Coronary artery (tissue), 2 donors: Measurements from ENCODE around the gene LAT.

Source experiments
- DNase-seq: peaks from one replicate; pipeline ENCODE4 v3.0.0-alpha.2; 2017; ENCODE audit warnings: low spot score
- H3K27ac ChIP-seq, 2 donors: fragments of 200-600 bp; sonication (generic); one replicate each; pipeline ENCODE4 v1.5.1; 2016 to 2019
- H3K4me3 ChIP-seq: fragments of 200-600 bp; sonication (generic); 2 replicates; pipeline ENCODE4 v1.5.1; 2016; ENCODE audit warnings: mild to moderate bottlenecking, moderate library complexity
- CTCF ChIP-seq: fragments of 200-600 bp; sonication (generic); IDR thresholded peaks from one replicate; pipeline ENCODE4 v1.5.1; 2019; ENCODE audit warnings: antibody characterized with exemption

LAT gene

DNA sequence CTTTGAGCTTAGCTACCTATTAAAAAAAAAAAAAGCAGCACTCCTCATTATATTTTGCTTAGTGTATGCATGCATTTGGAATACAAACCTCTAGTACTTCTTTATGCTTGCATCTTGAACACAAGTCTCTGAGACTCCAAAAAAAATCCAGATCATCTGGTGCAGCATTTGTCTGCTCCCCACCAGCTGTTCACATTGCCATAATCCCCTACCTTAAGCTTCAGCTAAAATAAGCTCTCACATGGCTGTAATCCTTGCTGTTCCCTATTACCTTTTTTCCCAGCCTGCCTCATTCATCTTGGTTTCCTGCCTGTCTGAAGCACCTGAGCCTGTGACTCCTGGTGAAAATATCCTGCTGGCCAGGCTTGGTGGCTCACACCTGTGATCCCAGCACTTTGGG is 41.6 kb upstream of the LAT start:
- no peak overlapping the region for H3K4me3 ChIP-seq
- no peak for TF ChIP-seq CTCF
- DNase-seq: no peak

GRCh38 chr16:28946681-28947080 is 38.2 kb upstream of the LAT start:
- no peak overlapping the region for H3K27ac ChIP-seq
- no peak for DNase-seq
- H3K4me3 ChIP-seq: no peak overlapping the region
- no peak for TF ChIP-seq CTCF

More for the DNA sequence above, 41.6 kb upstream of the LAT start:
- no peak overlapping the region for H3K27ac ChIP-seq

DNA sequence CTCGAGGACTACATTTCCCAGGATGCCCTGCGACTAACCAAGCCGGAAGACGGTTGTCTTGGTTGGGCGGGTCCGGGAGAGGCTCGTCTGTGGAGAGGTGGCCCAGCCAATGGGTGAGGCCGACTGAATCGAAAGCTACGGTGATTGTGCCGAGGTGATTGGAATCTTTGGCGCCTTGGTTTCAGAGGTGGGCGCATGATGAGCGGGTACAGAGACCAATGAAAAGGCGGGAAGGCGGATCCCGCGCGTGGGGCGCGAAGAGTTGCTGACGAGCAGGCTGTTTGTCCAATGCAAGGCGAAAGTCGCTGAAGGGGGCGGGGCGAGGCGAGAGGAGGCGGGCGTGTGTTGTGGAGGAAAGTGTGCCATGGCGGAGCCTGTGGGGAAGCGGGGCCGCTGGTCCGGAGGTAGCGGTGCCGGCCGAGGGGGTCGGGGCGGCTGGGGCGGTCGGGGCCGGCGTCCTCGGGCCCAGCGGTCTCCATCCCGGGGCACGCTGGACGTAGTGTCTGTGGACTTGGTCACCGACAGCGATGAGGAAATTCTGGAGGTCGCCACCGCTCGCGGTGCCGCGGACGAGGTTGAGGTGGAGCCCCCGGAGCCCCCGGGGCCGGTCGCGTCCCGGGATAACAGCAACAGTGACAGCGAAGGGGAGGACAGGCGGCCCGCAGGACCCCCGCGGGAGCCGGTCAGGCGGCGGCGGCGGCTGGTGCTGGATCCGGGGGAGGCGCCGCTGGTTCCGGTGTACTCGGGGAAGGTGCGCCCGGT is 34.0 kb upstream of the LAT start, which contains the start of gene NFATC2IP:
TSS of gene NFATC2IP (plus strand) at position 290 of the 762 bp plus-strand sequence. CDS start at position 365, 75 bp downstream.
- no peak for TF ChIP-seq CTCF
- DNase-seq: peak; percentile 100
- H3K4me3 ChIP-seq: peak within 1 kb of the TSS; percentile 96
- peak within 1 kb of the TSS; percentile 77 to 92 for H3K27ac ChIP-seq

- DNase-seq: no peak
- TF ChIP-seq CTCF: no peak
- peak overlapping the region; percentile 77 to 92 for H3K27ac ChIP-seq
Measured at GRCh38 chr16:28951410-28951943, 33.4 kb upstream of the LAT start.

GRCh38 chr16:28958216-28958615 is 26.6 kb upstream of the LAT start:
- TF ChIP-seq CTCF: no peak
- no peak for DNase-seq
- Histone ChIP-seq H3K27ac (no peak overlapping the region), H3K4me3 (no peak overlapping the region)

More at GRCh38 chr16:28951410-28951943, 33.4 kb upstream of the LAT start:
- peak overlapping the region; percentile 96 for H3K4me3 ChIP-seq

- no peak overlapping the region for H3K27ac ChIP-seq
- no peak overlapping the region for H3K4me3 ChIP-seq
- DNase-seq: no peak
- TF ChIP-seq CTCF: no peak
Measured at GRCh38 chr16:28958836-28959235, 26.0 kb upstream of the LAT start.

DNA sequence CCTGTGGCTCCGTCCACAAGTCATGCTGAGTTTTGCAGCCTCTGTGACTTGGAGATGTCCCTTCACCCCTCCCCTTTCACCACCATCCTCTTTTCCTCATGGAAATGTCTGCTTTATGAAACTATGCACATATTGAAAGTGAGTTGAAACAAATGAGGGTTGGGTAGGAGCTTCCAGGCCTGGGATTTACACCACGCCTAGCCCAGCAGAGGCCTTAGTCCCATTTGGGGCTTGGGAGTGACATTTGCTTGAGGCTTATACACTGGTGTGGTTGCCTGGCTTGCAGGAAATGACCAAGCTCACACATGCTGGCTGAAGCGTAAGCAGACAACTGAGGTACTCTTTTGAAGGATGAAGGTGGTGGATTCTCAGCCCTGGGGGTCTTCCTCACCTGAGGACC is 20.8 kb upstream of the LAT start:
- TF ChIP-seq CTCF: no peak
- Histone ChIP-seq H3K4me3 (no peak overlapping the region), H3K27ac (no peak overlapping the region)
- DNase-seq: no peak
